ENCODE data around the gene P2RX1. TPM values are rescaled to one million over a fixed set of nuclear protein-coding genes. Genes with fewer than 3 reads are reported as not detected.
"Not testable (repeated sequence)": the region's sequence is repeated elsewhere in the genome, so short reads cannot be mapped to it uniquely, and the experiment has no call there.

Gene P2RX1
- total and polyA plus RNA-seq, 2 of the 4 experiments (the other 2 are of a cell fraction), result not detected

DNA sequence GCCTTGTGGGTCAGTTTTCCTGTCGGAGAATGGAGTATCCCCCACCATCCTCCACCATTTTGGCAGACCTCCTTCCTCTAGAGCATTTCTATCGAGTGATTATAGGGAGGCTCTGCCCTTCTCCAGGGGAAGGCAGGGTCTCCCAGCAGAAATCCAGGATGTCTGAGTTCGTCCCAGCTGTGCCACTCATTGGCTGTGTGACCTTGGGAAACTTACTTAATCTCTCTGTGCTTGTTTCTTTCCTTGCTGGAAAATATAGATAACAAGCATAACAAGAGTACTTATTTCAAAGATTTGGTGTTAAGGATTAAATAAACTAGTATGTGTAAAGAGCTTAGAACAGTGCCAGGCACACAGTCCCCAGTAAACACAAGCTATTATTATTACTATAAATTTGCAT lies 33.2 kb upstream of the P2RX1 start:
- H3K79me1 ChIP-seq (ENCODE audit: low read depth in 1 of 2, low read length in 2 of 2), result no peaks in the 10 kb centered on the region
- H3K23ac ChIP-seq (ENCODE audit: low read depth, low read length), result no peak overlapping the region
- no peak overlapping the region for H3K56ac ChIP-seq (ENCODE audit: extremely low read depth, insufficient read depth, low read length)
- no peak overlapping the region for H3K4ac ChIP-seq (ENCODE audit: low read depth, low read length)
- no peak for DNase-seq
- ChIA-PET POLR2A (ENCODE audit: unreplicated experiment) (interaction anchor here (0.7 kb wide), 1 partner anchor 21 kb away, joined by 10 read pairs; no protein-coding TSS in a partner anchor), CTCF (interaction anchor here (0.7 kb wide), 1 partner anchor 232 kb away, joined by 3 read pairs; no protein-coding TSS in a partner anchor)
- no peak overlapping the region for H4K5ac ChIP-seq (ENCODE audit: low read depth, low read length)
- no peak overlapping the region for H2BK120ac ChIP-seq (ENCODE audit: low read depth, low read length)
- dilution Hi-C loops (cut with HindIII; ENCODE audit: low sequenced_read_pairs, unreplicated experiment) (no loop called here), in situ Hi-C loops (cut with MboI; ENCODE audit: low sequenced_read_pairs) (no loop called here), intact Hi-C loops (cut with micrococcal nuclease) (no loop called here)
- ATAC-seq (ENCODE audit: low read depth), result no peak
- H2AFZ ChIP-seq (replicated peaks; ENCODE audit: low read length, poor library complexity), result no peak overlapping the region
- H3K4me3 ChIP-seq (ENCODE audit: insufficient read depth, low read depth, low read length), result no peak overlapping the region
- no peak overlapping the region for H2AK9ac ChIP-seq (replicated peaks; ENCODE audit: low read depth, low read length, poor library complexity)
- no peak overlapping the region for H2BK15ac ChIP-seq (ENCODE audit: low read depth, low read length)
- H3K27ac ChIP-seq (ENCODE audit: insufficient read depth, low read length), result no peak overlapping the region
- no peak overlapping the region for H4K8ac ChIP-seq (ENCODE audit: low read depth in 2 of 2, low read length in 2 of 2)
- no peaks in the 10 kb centered on the region for H4K20me1 ChIP-seq (ENCODE audit: insufficient read depth, low read length)
- H3K18ac ChIP-seq (ENCODE audit: low read depth, low read length), result no peak overlapping the region
- TF ChIP-seq NFE2L2 (IDR thresholded peaks at IDR 0.05; ENCODE audit: low read depth, low read length) (no peak), MAFK (IDR thresholded peaks at IDR 0.05; ENCODE audit: low read depth, low read length) (no peak), RAD21 (IDR thresholded peaks at IDR 0.05; ENCODE audit: low read length) (no peak), SMC3 (IDR thresholded peaks at IDR 0.05; ENCODE audit: low read depth, low read length) (no peak), CEBPB (IDR thresholded peaks at IDR 0.05; ENCODE audit: low read depth, low read length) (no peak), MXI1 (IDR thresholded peaks at IDR 0.05; ENCODE audit: borderline replicate concordance, low read depth, low read length) (no peak)
- no CpG with 5 or more reads among the region's 3 CpGs for WGBS, 2 experiments (ENCODE audit: extremely low coverage in 2 of 2, insufficient read length in 1 of 2)
- H3K14ac ChIP-seq (replicated peaks; ENCODE audit: low read depth, low read length), result no peak overlapping the region
- H3K9me3 ChIP-seq (ENCODE audit: control insufficient read depth, insufficient read depth, low read length), result no peaks in the 10 kb centered on the region
- no TSS peak for BruUV-seq (replicated peaks)
- no peaks in the 10 kb centered on the region for H3K27me3 ChIP-seq (ENCODE audit: control insufficient read depth, insufficient read depth, low read length)
- H3K9ac ChIP-seq (ENCODE audit: low read depth, low read length), result no peak overlapping the region
- H3K36me3 ChIP-seq (ENCODE audit: control insufficient read depth, insufficient read depth, low read length), result no peaks in the 10 kb centered on the region
- no peaks in the 10 kb centered on the region for H3K9me1 ChIP-seq (ENCODE audit: insufficient read depth, low read length)
- no peaks in the 10 kb centered on the region for H3K4me1 ChIP-seq (ENCODE audit: control insufficient read depth, insufficient read depth, low read length)
- H3K4me2 ChIP-seq (ENCODE audit: low read depth, low read length), result no peak overlapping the region
- no peak overlapping the region for H4K91ac ChIP-seq (ENCODE audit: insufficient read depth, low read depth, low read length)
- H2BK5ac ChIP-seq (ENCODE audit: low read depth, low read length, poor library complexity, severe bottlenecking), result no peak overlapping the region
- no peak overlapping the region for H2AK5ac ChIP-seq (ENCODE audit: low read depth, low read length)
- no peak overlapping the region for H2BK20ac ChIP-seq (ENCODE audit: low read depth, low read length)

DNA sequence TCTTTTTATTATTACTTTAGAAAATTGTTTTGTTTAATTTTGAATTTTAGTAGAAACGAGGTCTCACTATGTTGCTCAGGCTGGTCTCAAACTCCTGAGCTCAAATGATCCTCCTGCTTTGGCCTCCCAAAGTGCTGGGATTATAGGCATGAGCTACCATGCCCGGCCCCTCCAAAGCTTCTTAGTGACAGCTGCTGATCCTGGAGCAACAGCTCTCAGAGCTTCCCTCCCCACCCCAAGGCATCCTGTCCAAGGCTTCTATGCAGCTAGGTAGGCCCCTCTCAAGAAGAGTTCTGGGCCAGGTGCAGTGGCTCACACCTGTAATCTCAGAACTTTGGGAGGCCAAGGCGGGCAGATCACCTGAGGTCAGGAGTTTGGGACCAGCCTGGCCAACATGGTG lies 32.3 kb upstream of the P2RX1 start:
- H4K8ac ChIP-seq (ENCODE audit: low read depth in 2 of 2, low read length in 2 of 2); H2AFZ ChIP-seq (replicated peaks; ENCODE audit: low read length, poor library complexity); CTCF ChIA-PET; H4K20me1 ChIP-seq (ENCODE audit: insufficient read depth, low read length); H3K9me3 ChIP-seq (ENCODE audit: control insufficient read depth, insufficient read depth, low read length); H2BK20ac ChIP-seq (ENCODE audit: low read depth, low read length); H3K4me3 ChIP-seq (ENCODE audit: insufficient read depth, low read depth, low read length); H2BK15ac ChIP-seq (ENCODE audit: low read depth, low read length); H3K4me1 ChIP-seq (ENCODE audit: control insufficient read depth, insufficient read depth, low read length); H2BK120ac ChIP-seq (ENCODE audit: low read depth, low read length); H3K18ac ChIP-seq (ENCODE audit: low read depth, low read length); POLR2A ChIA-PET (ENCODE audit: unreplicated experiment); BruUV-seq (replicated peaks); H3K79me1 ChIP-seq (ENCODE audit: low read depth in 1 of 2, low read length in 2 of 2); in situ Hi-C loops (cut with MboI; ENCODE audit: low sequenced_read_pairs); H3K23ac ChIP-seq (ENCODE audit: low read depth, low read length); H3K4me2 ChIP-seq (ENCODE audit: low read depth, low read length); H3K9ac ChIP-seq (ENCODE audit: low read depth, low read length); H4K5ac ChIP-seq (ENCODE audit: low read depth, low read length); H3K36me3 ChIP-seq (ENCODE audit: control insufficient read depth, insufficient read depth, low read length); H3K9me1 ChIP-seq (ENCODE audit: insufficient read depth, low read length); dilution Hi-C loops (cut with HindIII; ENCODE audit: low sequenced_read_pairs, unreplicated experiment); H3K14ac ChIP-seq (replicated peaks; ENCODE audit: low read depth, low read length); H3K27me3 ChIP-seq (ENCODE audit: control insufficient read depth, insufficient read depth, low read length); H3K27ac ChIP-seq (ENCODE audit: insufficient read depth, low read length); H3K56ac ChIP-seq (ENCODE audit: extremely low read depth, insufficient read depth, low read length); H2AK9ac ChIP-seq (replicated peaks; ENCODE audit: low read depth, low read length, poor library complexity); H4K91ac ChIP-seq (ENCODE audit: insufficient read depth, low read depth, low read length); intact Hi-C loops (cut with micrococcal nuclease); DNase-seq; H2AK5ac ChIP-seq (ENCODE audit: low read depth, low read length); ATAC-seq (ENCODE audit: low read depth); H2BK5ac ChIP-seq (ENCODE audit: low read depth, low read length, poor library complexity, severe bottlenecking); H3K4ac ChIP-seq (ENCODE audit: low read depth, low read length): not testable (repeated sequence)
- no CpG with 5 or more reads among the region's 3 CpGs for WGBS, 2 experiments (ENCODE audit: extremely low coverage in 2 of 2, insufficient read length in 1 of 2)
